ENCODE data around the gene CIDEA.

The CIDEA gene

DNA sequence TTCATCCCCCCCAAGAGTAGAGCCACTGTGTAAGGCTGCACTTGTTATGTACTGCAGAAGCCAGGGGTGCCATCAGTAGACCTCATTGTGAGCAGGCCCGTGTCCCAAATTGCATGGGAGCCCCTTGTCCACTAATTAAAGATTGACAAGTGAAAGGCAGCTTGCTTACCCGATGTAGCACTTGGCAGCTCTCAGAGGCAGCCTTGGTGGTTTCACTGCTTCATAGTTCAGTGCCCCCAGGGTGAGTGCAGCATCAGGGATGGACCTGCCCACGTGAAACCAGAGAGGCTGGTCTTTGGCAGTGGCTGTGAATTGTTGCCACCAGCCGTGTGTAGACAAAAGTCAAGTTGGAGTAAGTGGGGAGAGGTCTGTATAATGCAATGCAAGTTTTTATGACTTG lies 67.2 kb downstream of the CIDEA start:
- no peak for DNase-seq (ENCODE audit: low spot score)

DNA sequence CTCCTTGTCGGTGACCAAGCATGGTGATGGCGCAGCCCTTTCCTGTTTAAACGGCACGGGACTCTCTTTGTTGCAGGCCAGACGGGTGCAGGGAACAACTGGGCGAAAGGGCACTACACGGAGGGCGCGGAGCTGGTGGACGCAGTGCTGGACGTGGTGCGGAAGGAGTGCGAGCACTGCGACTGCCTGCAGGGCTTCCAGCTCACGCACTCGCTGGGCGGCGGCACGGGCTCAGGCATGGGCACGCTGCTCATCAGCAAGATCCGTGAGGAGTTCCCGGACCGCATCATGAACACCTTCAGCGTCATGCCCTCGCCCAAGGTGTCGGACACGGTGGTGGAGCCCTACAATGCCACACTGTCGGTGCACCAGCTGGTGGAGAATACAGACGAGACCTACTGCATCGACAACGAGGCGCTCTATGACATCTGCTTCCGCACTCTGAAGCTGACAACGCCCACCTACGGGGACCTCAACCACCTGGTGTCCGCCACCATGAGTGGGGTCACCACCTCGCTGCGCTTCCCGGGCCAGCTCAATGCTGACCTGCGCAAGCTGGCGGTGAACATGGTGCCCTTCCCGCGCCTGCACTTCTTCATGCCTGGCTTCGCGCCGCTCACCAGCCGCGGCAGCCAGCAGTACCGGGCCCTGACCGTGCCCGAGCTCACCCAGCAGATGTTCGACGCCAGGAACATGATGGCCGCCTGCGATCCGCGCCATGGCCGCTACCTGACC lies 71.0 kb downstream of the CIDEA start:
- no peak for DNase-seq (ENCODE audit: low spot score)

DNA sequence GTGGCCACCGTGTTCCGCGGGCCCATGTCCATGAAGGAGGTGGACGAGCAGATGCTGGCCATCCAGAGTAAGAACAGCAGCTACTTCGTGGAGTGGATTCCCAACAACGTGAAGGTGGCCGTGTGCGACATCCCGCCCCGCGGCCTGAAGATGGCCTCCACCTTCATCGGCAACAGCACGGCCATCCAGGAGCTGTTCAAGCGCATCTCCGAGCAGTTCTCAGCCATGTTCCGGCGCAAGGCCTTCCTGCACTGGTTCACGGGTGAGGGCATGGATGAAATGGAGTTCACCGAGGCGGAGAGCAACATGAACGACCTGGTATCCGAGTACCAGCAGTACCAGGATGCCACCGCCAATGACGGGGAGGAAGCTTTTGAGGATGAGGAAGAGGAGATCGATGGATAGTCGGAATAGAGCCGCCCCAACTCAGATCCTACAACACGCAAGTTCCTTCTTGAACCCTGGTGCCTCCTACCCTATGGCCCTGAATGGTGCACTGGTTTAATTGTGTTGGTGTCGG lies 71.6 kb downstream of the CIDEA start:
- DNase-seq (ENCODE audit: low spot score): no peak

DNA sequence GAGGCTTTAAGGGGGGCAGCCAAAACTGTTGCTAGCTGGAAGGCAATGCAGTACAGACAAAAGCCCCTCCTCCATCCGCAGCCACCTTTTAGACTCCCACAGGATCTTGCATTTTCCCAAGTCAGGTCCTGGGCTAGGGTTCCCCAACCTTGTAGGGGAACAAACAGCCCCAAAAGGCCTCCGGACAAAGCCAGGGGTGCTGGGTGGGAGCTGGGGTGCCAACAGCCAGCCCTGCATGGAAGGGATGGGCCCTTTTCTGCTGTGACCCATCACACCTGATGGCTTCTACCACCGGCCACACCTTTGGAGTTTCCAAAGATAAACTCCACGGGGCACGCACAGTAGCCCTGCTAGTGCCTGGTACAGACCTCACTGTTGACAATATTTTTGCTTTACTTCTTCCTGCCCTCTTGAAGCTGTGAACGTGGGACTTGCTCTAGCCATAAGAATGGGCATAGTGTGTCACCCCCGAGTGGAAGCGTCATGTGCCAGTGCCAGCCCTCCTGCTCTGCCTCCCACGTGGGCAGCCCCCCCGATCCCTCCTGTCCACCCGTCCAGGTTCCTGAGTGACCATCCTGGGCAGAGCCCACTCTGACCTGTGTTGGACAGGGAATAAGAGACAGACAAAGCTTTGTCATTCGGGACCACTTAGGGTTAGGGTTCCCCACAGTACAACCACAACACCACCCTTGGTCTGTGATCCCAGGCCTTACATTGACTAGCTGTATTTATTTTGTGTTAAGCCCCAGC lies 72.7 kb downstream of the CIDEA start:
- no peak for DNase-seq (ENCODE audit: low spot score)
